GM18519 (cell line): ENCODE data around the gene PRPF31.

Experiments
- ATAC-seq: cut with Tn5 transposase; IDR thresholded peaks from one replicate; pipeline ENCODE4 v1.9.1; 2021; ENCODE audit warnings: mild to moderate bottlenecking, moderate library complexity; ENCODE audit not compliant: unreplicated experiment, low FRiP score

PRPF31 gene

DNA sequence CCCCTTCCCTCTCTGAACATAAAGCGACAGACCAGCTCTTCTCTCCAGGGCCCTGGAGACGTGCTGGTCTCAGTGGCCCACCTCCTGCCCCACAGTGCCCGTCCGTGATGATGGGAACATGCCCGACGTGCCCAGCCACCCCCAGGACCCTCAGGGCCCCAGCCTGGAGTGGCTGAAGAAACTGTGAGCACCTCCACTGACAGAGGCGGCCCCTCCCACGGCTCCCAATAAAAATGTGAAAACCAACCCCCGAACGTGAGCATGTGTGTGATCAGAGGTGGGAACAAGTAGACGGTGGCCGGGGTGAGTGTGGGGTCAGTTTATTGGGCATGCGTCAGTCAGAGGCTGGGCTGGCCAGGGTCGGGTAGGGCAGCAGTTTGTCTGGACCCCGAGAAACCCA, 8.8 kb upstream of the PRPF31 start:
- ATAC-seq, result no peak

DNA sequence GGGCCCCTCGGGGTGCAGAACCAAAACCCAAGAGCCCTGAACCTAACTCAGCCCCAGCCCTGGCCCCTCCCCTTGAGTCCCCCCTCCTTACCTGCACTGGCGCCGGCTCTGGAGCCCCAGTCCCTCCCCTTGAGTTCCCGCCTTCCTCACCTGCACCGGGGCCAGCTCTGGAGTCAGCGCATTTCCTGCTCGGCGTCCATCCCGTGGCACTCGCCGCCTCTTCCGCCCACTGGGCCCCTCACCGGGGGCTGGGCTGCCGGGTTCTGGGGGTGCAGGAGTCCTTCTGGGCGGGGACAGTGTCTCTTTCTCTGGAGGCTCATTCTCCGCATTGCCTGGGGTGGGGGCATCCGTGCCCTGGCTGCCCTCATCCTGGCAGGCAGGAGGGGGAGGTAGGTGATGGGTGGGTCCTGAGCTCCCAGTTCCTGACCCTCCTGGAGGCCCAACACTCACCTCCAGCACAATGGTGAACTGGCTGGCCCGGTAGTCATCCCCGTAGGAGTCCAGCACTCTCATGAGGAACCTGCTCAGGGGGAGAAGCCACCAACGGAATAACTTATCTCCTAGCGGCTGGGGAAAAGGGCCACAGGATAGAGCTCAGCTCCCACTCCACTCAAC, 7.6 kb upstream of the PRPF31 start:
- ATAC-seq, result no peak

DNA sequence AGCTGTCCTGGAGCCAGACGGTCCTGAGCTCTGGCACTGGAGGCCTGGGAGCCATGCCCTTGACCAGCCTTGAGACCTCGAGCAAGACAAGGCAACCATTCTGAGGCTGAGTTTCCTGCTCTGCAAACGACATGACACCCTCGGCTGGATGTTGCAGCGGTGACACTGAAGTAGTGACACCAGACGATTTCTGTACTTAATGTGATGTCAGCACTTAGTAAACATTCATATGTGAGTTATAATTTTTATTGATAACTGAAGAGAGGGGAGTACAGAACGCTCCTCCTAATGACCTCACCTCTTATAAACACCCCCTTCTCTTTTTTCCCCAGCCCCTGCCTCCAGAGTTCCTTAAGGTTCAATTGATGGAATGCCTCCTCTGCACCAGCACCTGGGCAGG, 7.1 kb upstream of the PRPF31 start:
- no peak for ATAC-seq

DNA sequence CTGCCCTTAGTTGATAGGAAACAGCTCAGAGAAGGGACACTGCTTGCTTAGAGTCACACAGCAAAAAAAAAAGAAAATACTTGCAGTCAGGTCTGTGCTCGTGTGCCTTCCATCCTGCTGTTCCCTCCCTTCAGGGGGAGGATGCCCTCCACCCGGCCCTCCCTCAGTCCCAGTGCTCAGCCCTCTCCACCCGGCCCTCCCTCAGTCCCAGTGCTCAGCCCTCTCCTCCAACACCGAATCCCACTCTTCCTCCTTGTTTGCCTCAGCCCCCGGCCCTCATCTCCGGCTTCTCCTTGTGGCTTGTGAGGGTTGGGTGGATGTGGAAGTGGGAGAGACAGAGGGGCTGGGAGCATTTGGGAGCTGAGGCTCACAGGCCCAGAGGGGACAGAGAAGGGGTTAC, 5.9 kb upstream of the PRPF31 start:
- ATAC-seq, result no peak

DNA sequence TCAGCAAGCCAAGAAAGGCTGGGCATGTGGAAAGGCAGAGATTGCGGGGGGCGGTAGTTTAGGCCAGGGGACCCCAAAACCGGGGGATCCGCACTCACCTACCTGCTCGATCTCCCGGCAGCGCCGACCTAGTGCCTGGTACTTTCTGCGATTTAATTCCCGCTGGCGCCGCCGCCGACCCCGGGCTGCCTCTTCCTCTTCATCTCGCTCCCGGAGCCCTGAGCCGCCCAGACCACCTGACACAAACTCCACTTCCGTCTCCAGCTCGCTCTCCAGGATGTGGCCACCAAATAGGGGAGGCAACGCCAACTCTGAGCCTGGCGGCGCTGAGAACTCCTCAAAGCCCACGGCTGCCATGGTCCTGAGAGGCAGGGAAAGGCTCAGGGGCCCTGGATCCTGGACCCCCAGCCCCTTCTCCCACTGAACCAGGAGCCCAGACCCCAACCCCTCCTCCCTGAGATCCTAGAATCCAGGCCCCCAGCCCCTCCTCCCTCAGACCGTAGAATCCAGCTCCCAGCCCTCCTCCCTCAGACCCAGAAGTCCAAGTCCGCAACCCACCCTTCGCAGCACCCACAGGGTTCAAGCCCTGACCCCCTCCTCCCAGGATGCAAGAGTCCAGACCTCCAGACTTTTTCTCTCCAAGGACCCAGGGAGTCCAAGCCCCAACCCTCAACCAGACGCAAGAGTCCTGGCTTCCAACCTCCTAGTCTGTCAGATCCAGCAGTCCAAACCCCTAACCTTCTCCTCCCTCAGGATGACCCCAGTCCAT, 1.0 kb upstream of the PRPF31 start:
- ATAC-seq, result no peak

DNA sequence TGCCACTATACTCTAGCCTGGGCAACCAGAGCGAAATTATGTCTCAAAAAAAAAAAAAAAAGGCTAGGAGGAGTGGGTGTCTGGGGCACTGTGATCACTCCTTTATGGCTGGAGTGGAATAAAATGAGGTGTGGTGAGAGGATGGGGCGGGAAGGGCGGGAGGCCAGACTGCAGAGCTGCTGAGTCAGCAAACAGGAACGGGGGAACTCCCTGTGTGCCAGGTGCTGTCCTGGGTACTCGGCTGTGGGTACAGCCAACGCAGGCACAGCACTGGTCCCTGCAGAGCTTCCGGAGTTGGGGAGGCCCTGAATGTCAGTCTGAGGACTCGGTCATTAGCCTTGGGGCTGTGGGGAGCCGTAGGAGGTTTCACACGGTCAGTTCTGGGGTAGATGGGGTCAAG, 5.7 kb downstream of the PRPF31 start:
- no peak for ATAC-seq

DNA sequence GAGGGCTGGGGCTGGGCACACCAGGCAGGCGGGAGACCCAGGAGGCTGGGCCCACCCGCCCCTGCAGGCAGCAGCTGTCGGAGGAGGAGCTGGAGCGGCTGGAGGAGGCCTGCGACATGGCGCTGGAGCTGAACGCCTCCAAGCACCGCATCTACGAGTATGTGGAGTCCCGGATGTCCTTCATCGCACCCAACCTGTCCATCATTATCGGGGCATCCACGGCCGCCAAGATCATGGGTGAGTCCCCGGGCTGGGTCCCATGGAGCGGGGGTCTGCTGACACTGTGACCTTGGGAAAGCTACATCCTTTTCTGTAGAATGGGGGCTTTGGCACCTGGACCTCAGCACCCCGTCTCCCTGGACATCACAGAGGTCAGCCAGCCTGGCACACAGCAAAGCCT, 8.1 kb downstream of the PRPF31 start:
- ATAC-seq, result no peak

DNA sequence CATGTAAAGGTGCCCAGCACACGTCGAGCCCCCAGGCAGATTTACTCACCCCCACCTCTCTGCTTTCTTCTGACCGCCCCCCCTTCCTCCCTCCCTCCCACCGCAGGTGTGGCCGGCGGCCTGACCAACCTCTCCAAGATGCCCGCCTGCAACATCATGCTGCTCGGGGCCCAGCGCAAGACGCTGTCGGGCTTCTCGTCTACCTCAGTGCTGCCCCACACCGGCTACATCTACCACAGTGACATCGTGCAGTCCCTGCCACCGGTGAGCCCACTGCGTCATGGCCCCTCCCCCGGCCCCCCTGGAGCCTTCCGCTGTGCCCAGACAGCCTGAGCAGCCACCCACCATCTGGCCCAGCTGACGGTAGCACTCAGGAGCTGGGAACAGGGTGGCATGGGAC, 8.8 kb downstream of the PRPF31 start:
- ATAC-seq, result no peak

DNA sequence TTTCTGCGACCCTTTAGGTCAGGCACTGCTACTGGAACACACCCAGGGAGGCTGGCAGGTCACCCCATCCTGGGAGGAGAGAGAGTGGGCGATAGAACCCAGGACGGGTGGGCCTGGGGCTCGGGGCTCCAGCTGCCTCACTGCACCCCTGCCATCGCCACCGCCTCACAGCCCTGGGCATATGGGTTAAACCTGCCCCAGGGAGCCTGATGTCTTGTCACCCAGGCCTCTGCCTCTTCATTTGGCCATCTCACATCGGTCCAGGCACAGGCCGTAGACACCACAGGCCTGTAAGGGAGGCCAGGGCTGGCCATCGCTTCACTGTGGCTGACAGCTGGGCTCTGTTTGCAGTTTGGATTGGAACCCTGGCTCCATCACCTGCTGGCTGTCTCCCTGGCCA, 10.2 kb downstream of the PRPF31 start:
- ATAC-seq, result no peak

DNA sequence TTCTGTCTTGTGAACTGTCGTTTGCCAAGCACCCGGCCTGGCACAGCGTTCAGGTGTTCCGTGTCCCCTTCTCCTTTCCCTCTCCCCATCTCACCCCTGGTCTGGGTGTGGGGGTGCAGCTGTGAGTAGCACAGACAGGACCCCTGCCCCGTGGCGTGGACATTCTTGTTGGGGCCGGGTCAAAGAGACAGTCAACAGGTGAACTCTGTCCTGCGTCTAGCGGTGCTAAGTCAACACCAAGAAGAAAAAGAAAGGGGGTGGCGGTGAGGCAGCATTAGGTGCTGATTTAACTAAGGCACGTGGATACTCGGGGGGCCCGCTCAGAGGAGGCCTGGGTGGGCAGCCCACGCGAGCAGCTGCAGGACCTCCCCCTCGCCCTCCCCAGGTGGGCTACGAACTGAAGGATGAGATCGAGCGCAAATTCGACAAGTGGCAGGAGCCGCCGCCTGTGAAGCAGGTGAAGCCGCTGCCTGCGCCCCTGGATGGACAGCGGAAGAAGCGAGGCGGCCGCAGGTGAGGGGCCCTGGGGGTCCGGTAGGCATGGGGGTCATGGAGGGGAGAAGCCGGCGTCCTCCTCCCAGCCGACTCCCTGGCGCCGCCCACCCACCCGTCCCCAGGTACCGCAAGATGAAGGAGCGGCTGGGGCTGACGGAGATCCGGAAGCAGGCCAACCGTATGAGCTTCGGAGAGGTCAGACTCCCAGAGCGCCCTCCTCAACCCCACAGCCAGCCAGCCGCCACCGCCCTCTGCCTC, 12.3 kb downstream of the PRPF31 start:
- no peak for ATAC-seq

DNA sequence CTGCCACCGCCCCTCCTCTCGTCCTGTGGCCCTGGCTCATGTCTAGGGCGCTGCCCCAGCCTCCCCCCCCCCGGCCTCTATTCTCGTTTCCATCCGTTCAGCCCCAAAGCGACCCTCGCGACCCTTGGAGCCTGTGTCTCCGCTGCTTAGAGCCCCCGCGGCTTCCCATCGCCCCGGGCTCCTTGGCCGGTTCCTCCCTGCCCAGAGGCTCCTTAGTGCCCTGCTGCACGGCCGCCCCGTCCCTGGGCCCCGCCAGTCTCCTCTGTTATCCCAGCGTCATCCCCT, 12.8 kb downstream of the PRPF31 start:
- no peak for ATAC-seq

DNA sequence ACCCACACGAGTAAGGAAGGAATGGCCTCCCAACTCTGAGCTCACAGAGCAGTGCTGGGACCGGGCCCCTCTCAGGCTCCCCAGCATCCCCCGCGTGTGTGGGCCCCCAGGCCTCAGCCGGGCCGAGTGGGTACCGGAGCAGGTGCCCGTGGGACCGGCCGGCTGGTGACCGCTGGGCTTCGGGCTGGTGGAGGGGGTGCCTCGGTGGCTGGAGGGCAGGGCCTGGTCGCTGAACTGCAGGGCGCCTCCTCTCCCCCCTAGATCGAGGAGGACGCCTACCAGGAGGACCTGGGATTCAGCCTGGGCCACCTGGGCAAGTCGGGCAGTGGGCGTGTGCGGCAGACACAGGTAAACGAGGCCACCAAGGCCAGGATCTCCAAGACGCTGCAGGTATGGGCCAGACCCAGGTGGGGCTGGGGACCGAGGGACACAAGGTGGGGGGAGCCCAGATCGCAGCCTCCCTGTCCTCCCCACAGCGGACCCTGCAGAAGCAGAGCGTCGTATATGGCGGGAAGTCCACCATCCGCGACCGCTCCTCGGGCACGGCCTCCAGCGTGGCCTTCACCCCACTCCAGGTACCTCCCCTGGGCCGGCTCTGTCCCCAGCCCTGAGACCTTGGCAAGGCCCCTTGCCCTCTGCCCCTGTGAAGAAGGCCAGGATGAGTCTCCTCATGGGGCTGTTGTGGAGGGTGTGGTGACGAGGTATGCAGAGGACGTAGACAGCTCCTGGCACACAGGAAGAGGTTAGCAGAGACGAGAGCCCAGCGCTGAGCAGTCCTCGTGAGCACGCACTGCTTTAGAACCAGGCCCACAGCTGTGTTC, 13.5 kb downstream of the PRPF31 start:
- no peak for ATAC-seq

DNA sequence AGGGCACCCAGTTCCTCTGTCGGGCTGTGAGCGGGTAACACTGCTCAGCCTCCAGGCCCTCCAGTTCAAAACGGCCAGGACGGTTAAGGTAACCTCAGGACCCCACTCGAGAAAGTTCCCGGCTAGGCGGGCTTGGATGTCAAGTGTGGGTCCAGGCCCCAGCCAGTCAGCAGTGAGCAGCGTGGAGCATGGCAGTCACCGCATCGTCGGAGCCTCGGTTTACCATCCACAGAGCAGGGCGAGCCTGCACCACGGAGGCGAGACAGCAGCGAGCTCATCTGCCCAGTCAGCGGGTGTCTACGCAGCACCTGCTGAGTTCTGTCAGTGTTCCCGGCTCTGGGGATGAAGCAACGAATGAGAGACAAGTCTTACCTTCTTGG, 14.1 kb downstream of the PRPF31 start:
- ATAC-seq, result no peak

DNA sequence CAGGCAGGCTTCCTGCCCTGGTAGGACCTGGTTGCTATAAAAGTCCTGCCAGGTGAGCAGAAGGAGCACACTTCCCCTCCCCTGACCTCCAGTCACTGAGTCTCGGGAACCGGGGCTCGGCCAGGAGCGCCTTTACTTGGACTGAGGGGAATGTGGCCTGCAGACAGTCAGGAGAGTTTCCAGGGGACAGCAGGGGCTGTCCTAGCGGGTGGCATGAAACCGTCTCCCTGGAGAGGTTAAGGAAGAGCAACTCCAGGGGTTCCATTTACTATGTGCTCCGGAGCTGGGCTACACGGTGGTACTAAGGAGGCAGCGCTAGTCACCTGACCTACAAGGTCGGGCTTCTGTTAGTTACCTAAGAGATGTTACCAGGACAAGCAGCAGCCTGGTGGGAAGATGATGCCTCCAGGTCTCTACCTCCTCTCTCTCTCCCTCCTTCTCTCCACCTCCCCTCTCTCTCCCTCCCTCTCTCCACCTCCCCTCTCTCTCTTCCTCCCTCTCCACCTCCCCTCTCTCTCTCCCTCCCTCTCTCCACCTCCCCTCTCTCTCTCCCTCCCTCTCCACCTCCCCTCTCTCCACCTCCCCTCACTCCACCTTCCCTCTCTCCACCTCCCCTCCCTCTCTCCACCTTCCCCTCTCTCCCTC, 17.9 kb downstream of the PRPF31 start:
- no peak for ATAC-seq

DNA sequence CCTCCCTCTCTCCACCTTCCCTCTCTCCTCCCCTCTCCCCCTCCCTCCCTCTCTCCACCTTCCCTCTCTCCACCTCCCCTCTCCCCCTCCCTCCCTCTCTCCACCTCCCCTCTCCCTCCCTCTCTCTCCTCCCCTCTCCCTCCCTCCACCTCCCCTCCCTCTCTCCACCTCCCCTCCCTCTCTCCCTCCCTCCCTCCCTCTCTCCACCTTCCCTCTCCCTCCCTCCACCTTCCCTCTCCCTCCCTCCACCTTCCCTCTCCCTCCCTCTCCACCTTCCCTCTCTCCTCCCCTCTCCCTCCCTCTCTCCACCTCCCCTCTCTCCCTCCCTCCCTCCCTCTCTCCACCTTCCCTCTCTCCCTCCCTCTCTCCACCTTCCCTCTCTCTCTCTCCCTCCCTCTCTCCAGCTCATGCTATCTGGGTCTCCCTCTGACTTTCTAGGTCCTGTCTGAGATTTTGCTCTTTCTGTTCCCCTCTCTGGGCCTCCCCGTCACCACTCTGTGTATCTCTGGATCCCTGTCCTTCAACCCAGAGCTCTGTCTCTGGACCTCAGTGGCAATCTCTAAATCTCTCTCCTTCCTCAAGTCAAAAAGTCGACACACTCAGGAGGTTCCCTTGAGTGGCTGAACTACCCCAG, 18.5 kb downstream of the PRPF31 start:
- ATAC-seq, result no peak

DNA sequence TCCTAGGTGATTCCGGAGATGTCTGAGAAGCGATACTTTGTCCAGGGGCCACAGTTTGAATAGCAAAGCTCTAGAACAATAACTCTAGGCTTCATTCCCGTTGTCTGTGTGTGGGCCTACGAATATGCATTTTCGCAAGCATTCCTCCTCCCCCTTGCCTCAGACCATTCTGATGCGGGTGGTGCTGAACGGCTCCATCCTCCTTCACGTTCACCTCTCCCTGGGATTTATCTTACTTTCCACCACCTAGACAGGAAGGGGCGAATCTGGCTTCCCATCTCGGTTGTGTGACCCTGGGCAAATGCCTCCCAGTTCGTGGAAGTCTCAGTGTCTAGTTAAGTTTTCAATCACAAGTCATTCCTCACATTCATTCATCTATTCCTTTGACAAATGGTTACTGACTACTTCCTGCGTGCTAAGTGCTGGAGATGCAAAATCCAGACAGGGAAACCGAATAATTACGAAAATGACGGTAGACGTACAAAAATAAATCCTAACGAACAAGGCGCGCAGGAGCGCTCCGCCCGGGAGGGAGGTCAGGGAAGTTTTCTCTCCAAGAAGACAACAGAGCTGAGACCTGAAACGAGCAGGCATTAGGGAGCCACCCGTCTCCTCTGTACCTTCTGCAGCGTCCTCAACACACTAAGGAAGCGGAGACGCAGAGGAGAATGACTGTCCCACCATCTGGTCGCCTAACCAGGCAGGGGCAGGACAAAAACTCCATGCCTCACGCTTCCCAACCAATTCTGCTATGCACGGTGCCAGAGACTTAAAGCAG, 20.7 kb downstream of the PRPF31 start:
- ATAC-seq, result no peak

DNA sequence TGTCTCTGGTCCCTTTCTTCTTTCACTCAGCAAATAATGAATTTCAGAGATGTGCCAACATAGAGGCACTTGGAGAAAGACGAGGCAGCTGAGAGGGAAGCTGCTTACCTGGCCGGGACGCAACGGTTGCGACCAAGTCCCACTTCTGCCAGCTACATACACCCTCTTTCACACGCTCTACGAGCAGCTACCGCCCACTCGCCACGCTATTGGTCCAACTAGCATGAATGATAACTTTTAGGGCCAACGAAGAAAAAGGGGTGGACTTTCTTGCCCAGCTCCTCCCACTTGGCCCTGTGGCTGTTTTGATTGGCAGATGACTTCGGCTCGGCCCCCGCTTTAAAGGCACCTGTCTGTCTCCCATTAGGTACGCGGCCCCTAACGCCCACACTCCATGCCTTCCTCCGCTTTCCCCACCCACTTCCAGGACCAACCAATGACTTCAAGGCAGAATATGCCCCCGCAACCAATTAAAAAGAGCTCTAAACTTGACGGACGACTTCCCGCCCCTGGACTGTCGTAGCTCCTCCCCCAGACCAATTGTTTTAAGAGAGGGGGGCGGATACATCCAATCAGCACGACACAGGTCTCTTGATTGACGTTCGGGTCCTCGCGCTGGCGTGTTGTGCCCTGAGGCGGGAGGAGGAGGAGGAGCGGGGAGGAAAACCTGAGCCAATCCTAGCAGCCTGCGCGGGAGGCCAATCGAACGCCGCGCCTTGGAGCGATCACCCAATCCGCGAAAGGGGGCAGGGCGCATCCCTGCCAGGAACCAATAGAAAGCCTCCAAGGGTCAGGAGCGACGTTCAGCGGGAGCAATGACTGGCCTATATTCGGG, 21.5 kb downstream of the PRPF31 start:
- peak; percentile 63 for ATAC-seq

DNA sequence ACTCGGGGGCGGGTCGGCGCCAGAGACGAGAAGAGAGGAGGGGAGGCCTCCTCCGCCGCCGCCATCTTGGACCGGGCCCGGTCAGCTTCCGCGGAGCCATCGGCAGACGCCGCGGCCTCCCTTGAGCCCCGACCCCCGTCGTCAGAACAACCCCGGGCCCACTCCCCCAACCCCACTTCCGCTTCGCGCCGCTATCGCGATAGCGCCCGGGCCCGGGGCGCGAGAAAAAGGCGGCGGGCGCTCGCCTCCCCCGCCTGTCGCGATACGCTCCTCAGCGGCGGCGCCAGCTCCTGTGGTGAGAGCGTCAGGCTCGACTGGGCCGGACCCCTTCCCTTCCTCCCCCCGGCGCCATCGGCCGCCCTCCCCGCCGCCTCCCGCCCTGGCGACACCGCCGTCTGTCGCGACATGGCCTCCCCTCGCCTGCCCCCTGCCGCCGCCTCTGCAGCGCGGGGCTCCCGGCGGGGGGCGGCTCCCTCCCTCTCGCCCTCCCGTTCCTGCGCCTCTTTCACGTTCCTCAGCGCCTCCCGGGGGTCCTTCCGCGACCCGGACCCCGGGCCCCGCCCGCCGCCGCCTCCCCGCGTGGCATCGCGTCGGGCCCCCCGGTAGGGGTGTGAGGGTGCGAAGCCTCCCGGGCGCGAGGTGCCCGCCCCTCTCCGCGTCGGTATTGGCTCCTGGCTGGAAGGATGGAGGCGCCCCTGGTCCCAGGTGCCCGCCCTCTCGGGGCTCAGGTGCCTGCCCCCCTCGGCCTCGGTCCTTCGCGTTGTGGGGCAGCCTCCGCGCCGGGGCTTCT, 22.3 kb downstream of the PRPF31 start, which contains the start of gene CNOT3:
TSS of gene CNOT3 (plus strand) at position 64 of the 790 bp plus-strand sequence. CDS start 5,217 bp downstream, outside the sequence.
- no peak for ATAC-seq
